Measurements from ENCODE around the gene SHKBP1.
A peak's percentile ranks its signal among the peaks of the same experiment; 100 is the strongest.

SHKBP1 gene

GRCh38 chr19:40605216-40605971, 28.7 kb downstream of the SHKBP1 start:
- ChIA-PET CTCF (interaction anchor here (0.5 to 20.7 kb wide), 17 partner anchors 8 to 1836 kb away, joined by 3 to 470 read pairs (median 4); no protein-coding TSS in a partner anchor), POLR2A (interaction anchor here (0.8 to 5.1 kb wide), 12 partner anchors 10 to 257 kb away, joined by 3 to 60 read pairs (median 6); partner anchors contain the start of genes BLVRB, C19orf47, PLD3 and SERTAD1)
- H3K27ac ChIP-seq (ENCODE audit: extremely low read depth, low read depth, low read length): peak overlapping the region; percentile 57; the same call in 1 of the 2 replicates
- H3K4me1 ChIP-seq (ENCODE audit: control insufficient read depth, insufficient read depth, low read length): peaks cover 57% of the 10 kb centered on the region
- no peaks in the 10 kb centered on the region for H3K36me3 ChIP-seq (ENCODE audit: control insufficient read depth in 2 of 2, insufficient read depth in 1 of 2, low read length in 2 of 2)
- peak overlapping the region; percentile 28 for H3K4me3 ChIP-seq (ENCODE audit: low read depth, low read length)
- H3K9me3 ChIP-seq (ENCODE audit: control insufficient read depth, insufficient read depth, low read depth, low read length): no peaks in the 10 kb centered on the region
- TF ChIP-seq ZNF121 (tag by site-specific recombination; IDR thresholded peaks at IDR 0.05) (0 out of 2 replicates have a peak, but pooled peaks have one; percentile 22), BCL11A (tag by site-specific recombination; IDR thresholded peaks at IDR 0.05; ENCODE audit: low read depth) (peak; percentile 63), ZNF132 (tag by site-specific recombination; IDR thresholded peaks at IDR 0.05; ENCODE audit: borderline replicate concordance) (no peak), ZNF600 (tag by site-specific recombination; IDR thresholded peaks at IDR 0.05) (peak; percentile 94), GLIS1 (tag by site-specific recombination; IDR thresholded peaks at IDR 0.05) (peak; percentile 99), ZNF501 (tag by site-specific recombination; IDR thresholded peaks at IDR 0.05) (peak; percentile 89), ZNF394 (tag by site-specific recombination; IDR thresholded peaks at IDR 0.05; ENCODE audit: borderline replicate concordance) (peak; percentile 69; the same call in 1 of the 2 replicates), ZNF449 (tag by site-specific recombination; IDR thresholded peaks at IDR 0.05) (peak; percentile 98), ZNF10 (tag by site-specific recombination; IDR thresholded peaks at IDR 0.05) (peak; percentile 76), PATZ1 (tag by site-specific recombination; IDR thresholded peaks at IDR 0.05) (peak; percentile 92), ZNF184 (tag by site-specific recombination; IDR thresholded peaks at IDR 0.05) (no peak), ZBTB6 (tag by site-specific recombination; IDR thresholded peaks at IDR 0.05) (peak; percentile 55), ZNF843 (tag by site-specific recombination; IDR thresholded peaks at IDR 0.05) (peak; percentile 59), IKZF3 (tag by site-specific recombination; IDR thresholded peaks at IDR 0.05) (peak; percentile 50; the same call in 1 of the 2 replicates), ZNF148 (tag by site-specific recombination; IDR thresholded peaks at IDR 0.05; ENCODE audit: borderline replicate concordance) (no peak; the same call in 1 of the 2 replicates), YY1 (tag by site-specific recombination; IDR thresholded peaks at IDR 0.05) (no peak; the same call in 1 of the 2 replicates), ZEB2 (tag by site-specific recombination; IDR thresholded peaks at IDR 0.05) (peak; percentile 91), ZNF76 (tag by site-specific recombination; IDR thresholded peaks at IDR 0.05; ENCODE audit: borderline replicate concordance, low read depth) (peak; percentile 65), ZNF423 (tag by site-specific recombination; IDR thresholded peaks at IDR 0.05) (peak; percentile 49; the same call in 1 of the 2 replicates), KLF17 (tag by site-specific recombination; IDR thresholded peaks at IDR 0.05) (peak; percentile 98), SETDB1 (IDR thresholded peaks at IDR 0.05; ENCODE audit: insufficient read length, low read length) (no peak), ZBTB1 (tag by site-specific recombination; IDR thresholded peaks at IDR 0.05) (no peak), SP3 (tag by site-specific recombination; IDR thresholded peaks at IDR 0.05) (peak; percentile 91), KLF9 (tag by site-specific recombination; IDR thresholded peaks at IDR 0.05; ENCODE audit: low read depth) (peak; percentile 76), ZNF529 (tag by site-specific recombination; IDR thresholded peaks at IDR 0.05; ENCODE audit: insufficient replicate concordance) (no peak), ZNF654 (tag by site-specific recombination; IDR thresholded peaks at IDR 0.05; ENCODE audit: low read depth) (no peak), ZNF660 (tag by site-specific recombination; IDR thresholded peaks at IDR 0.05) (no peak; the same call in 1 of the 2 replicates)
